Neural cell (in vitro differentiated cells): ENCODE results near the gene BRINP2.

ENCODE experiments used
- CTCF ChIP-seq: fragments of 450-650 bp; IDR thresholded peaks from 2 replicates; pipeline ENCODE4 v1.5.1; 2014; ENCODE audit warnings: antibody characterized with exemption, mild to moderate bottlenecking, moderate library complexity; ENCODE audit not compliant: poor library complexity, severe bottlenecking
- EP300 ChIP-seq: fragments of 450-650 bp; conservative IDR thresholded peaks from 2 replicates; pipeline ENCODE4 v1.6.1; 2014; ENCODE audit warnings: antibody characterized with exemption, mild to moderate bottlenecking, moderate library complexity; ENCODE audit not compliant: poor library complexity, severe bottlenecking
- EZH2 ChIP-seq: fragments of 200-600, 300-800 bp; shearing (Covaris generic), sonication (generic); IDR thresholded peaks from 2 replicates; pipeline ENCODE4 v1.6.1; 2014; ENCODE audit warnings: antibody characterized with exemption, low read length, borderline replicate concordance, mild to moderate bottlenecking; ENCODE audit not compliant: insufficient read depth, poor library complexity, severe bottlenecking
- MXI1 ChIP-seq: fragments of 450-650 bp; conservative IDR thresholded peaks from 2 replicates; pipeline ENCODE4 v1.6.1; 2014; ENCODE audit warnings: antibody characterized with exemption, mild to moderate bottlenecking; ENCODE audit not compliant: poor library complexity, severe bottlenecking
- POLR2AphosphoS5 ChIP-seq: IDR thresholded peaks from 2 replicates; pipeline ENCODE4 v1.6.1; 2012
- RAD21 ChIP-seq: fragments of 450-650 bp; conservative IDR thresholded peaks from 2 replicates; pipeline ENCODE4 v1.6.1; 2014; ENCODE audit warnings: antibody characterized with exemption, mild to moderate bottlenecking, moderate library complexity
- REST ChIP-seq: IDR thresholded peaks from 2 replicates; pipeline ENCODE4 v1.6.1; 2012; ENCODE audit warnings: borderline replicate concordance
- SMC3 ChIP-seq: fragments of 450-650 bp; conservative IDR thresholded peaks from 2 replicates; pipeline ENCODE4 v1.6.1; 2014; ENCODE audit warnings: antibody characterized with exemption, mild to moderate bottlenecking, moderate library complexity; ENCODE audit not compliant: poor library complexity
- TAF1 ChIP-seq: IDR thresholded peaks from 2 replicates; pipeline ENCODE4 v1.6.1; 2012; ENCODE audit warnings: low read depth

- TF ChIP-seq CTCF (no peak), RAD21 (no peak), TAF1 (no peak), EP300 (no peak), MXI1 (no peak), SMC3 (no peak), REST (no peak), EZH2 (no peak), POLR2AphosphoS5 (no peak)
Observed at GRCh38 chr1:177145106-177146070, 25.4 kb upstream of the BRINP2 start.
